K562 (cell line): ENCODE data around the gene EXOSC1. TPM values are rescaled to one million over a fixed set of nuclear protein-coding genes. Genes with fewer than 3 reads are reported as not detected.
A peak's percentile ranks its signal among the peaks of the same experiment; 100 is the strongest.

Source experiments
- ARHGAP35 ChIP-seq: fragments of 450-650 bp; IDR thresholded peaks from 2 replicates; pipeline ENCODE4 v1.6.1; 2018; ENCODE audit not compliant: partially characterized antibody
- ASH1L ChIP-seq: fragments of 450-650 bp; IDR thresholded peaks from 2 replicates; pipeline ENCODE4 v1.6.1; 2018; ENCODE audit warnings: borderline replicate concordance, mild to moderate bottlenecking, low read depth; ENCODE audit not compliant: partially characterized antibody
- ATF2 ChIP-seq: sonication (generic); formaldehyde crosslinking; IDR thresholded peaks from 2 replicates; pipeline ENCODE4 v1.8.1; 2022; ENCODE audit warnings: missing genetic modification reagents
- CEBPG ChIP-seq, 3 experiments: fragments of 200-800 bp in 1 of 3; sonication (Bioruptor generic) in 1 of 3; sonication (generic) in 1 of 3; formaldehyde crosslinking in 1 of 3; IDR thresholded peaks in 2 of 3; conservative IDR thresholded peaks in 1 of 3; 2 replicates each; pipeline versions ENCODE4 v1.6.1 to v1.8.0; 2016 to 2022; ENCODE audit warnings: missing compliant biosample characterization in 2 of 3, missing genetic modification characterization in 2 of 3, mild to moderate bottlenecking in 1 of 3, missing genetic modification reagents in 1 of 3
- CGGBP1 ChIP-seq: fragments of 250-450 bp; sonication (Bioruptor Pico); IDR thresholded peaks from 2 replicates; pipeline ENCODE4 v1.9.0; 2021; ENCODE audit warnings: mild to moderate bottlenecking
- HDAC8 ChIP-seq: fragments of 450-650 bp; IDR thresholded peaks from 2 replicates; pipeline ENCODE4 v1.6.1; 2016; ENCODE audit warnings: mild to moderate bottlenecking, missing genetic modification characterization, moderate library complexity, missing compliant biosample characterization
- KDM1A ChIP-seq, 2 experiments: fragments of 450-650 bp; IDR thresholded peaks; 2 replicates each; pipeline ENCODE4 v1.6.1; 2016; ENCODE audit warnings: mild to moderate bottlenecking in 2 of 2
- MAX ChIP-seq: sonication (generic); formaldehyde crosslinking; IDR thresholded peaks from 2 replicates; pipeline ENCODE4 v1.9.0; 2022; ENCODE audit warnings: mild to moderate bottlenecking, missing genetic modification reagents
- MCM7 ChIP-seq, 2 experiments: fragments of 450-650 bp; IDR thresholded peaks; 2 replicates each; pipeline ENCODE4 v1.6.1; 2016 to 2018
- MEF2A ChIP-seq: IDR thresholded peaks from 2 replicates; pipeline ENCODE4 v1.6.1; 2011; ENCODE audit warnings: low read depth, mild to moderate bottlenecking, low read length, moderate library complexity; ENCODE audit not compliant: control insufficient read depth
- NR1H2 ChIP-seq: sonication (generic); formaldehyde crosslinking; IDR thresholded peaks from 2 replicates; pipeline ENCODE4 v1.4.0; 2020; ENCODE audit warnings: mild to moderate bottlenecking, missing genetic modification reagents
- NUFIP1 ChIP-seq: fragments of 450-650 bp; IDR thresholded peaks from 2 replicates; pipeline ENCODE4 v1.6.1; 2018; ENCODE audit not compliant: partially characterized antibody
- RB1 ChIP-seq: fragments of 450-650 bp; IDR thresholded peaks from 2 replicates; pipeline ENCODE4 v1.6.1; 2017; ENCODE audit warnings: low read depth, mild to moderate bottlenecking
- RNF2 ChIP-seq: sonication (generic); IDR thresholded peaks from 2 replicates; pipeline ENCODE4 v1.6.1; 2016
- SIX5 ChIP-seq, 2 experiments: IDR thresholded peaks; 2 replicates each; pipeline ENCODE4 v1.6.1; 2011; ENCODE audit warnings: low read length in 2 of 2, borderline replicate concordance in 1 of 2, low read depth in 1 of 2, mild to moderate bottlenecking in 1 of 2, moderate library complexity in 1 of 2; ENCODE audit not compliant: insufficient read depth in 1 of 2
- ZNF407 ChIP-seq: fragments of 450-650 bp; IDR thresholded peaks from 2 replicates; pipeline ENCODE4 v1.6.1; 2016; ENCODE audit warnings: low read depth
- ZNF57 ChIP-seq: fragments of 450-650 bp; formaldehyde crosslinking; IDR thresholded peaks from 2 replicates; pipeline ENCODE4 v1.4.0; 2020; ENCODE audit warnings: mild to moderate bottlenecking, moderate library complexity
- ZNF644 ChIP-seq: fragments of 200-800 bp; sonication (Bioruptor generic); IDR thresholded peaks from 2 replicates; pipeline ENCODE4 v1.6.1; 2016; ENCODE audit warnings: low read depth, missing genetic modification characterization, missing compliant biosample characterization
- ZNF785 ChIP-seq: fragments of 250-450 bp; sonication (Bioruptor Pico); IDR thresholded peaks from 2 replicates; pipeline ENCODE4 v1.4.0; 2020; ENCODE audit warnings: mild to moderate bottlenecking
- polyA plus RNA-seq, 8 experiments: library from polyadenylated mRNA; depleted of rRNA in 4 of 8; stranded (reverse) in 5 of 8; unstranded in 3 of 8; fragments of >200 nt; fragmentation: Nextera tagmentation in 2 of 8; fragmentation: Illumina TruSeq in 1 of 8; extraction: Ambion mirVana in 2 of 8; extraction: Trizol in 1 of 8; gene quantifications; 2 replicates each; pipeline versions ENCODE4 v1.2.1 to v1.2.3, GENCODE V29; 2011 to 2014; ENCODE audit warnings: inconsistent platforms in 1 of 8, missing spikeins in 1 of 8
- total RNA-seq, 7 experiments: library from RNA; depleted of rRNA in 6 of 7; stranded (reverse); fragments of >200 nt in 6 of 7; fragmentation: Illumina TruSeq in 2 of 7; extraction: Trizol in 2 of 7; gene quantifications; 2 replicates each; pipeline versions ENCODE4 v1.2.1 to v1.2.3, GENCODE V29; 2011 to 2021; ENCODE audit warnings: low replicate concordance in 1 of 7

Gene EXOSC1
- total and polyA plus RNA-seq, 9 of the 15 experiments (the other 6 are each of a cell fraction or from before 2014, with no cell fraction given) = 44.3 to 117 (median 67.0) TPM

- TF ChIP-seq CEBPG (CRISPR knock-in tag; IDR thresholded peaks at IDR 0.05) (no peak), CEBPG (tag; conservative IDR thresholded peaks at IDR 0.05 in 1 of 2, IDR thresholded peaks at IDR 0.05 in 1 of 2) (no peak), NR1H2 (CRISPR knock-in tag) (no peak), RB1 (no peak), ZNF785 (CRISPR knock-in tag) (no peak), CGGBP1 (CRISPR knock-in tag) (no peak), MEF2A (peak; percentile 96), NUFIP1 (no peak), HDAC8 (tag) (no peak), ZNF57 (CRISPR knock-in tag) (no peak), MAX (CRISPR knock-in tag) (no peak), RNF2 (no peak), KDM1A (IDR thresholded peaks at IDR 0.05) (no peak), ZNF407 (no peak), SIX5 (IDR thresholded peaks at IDR 0.05; ENCODE audit: borderline replicate concordance in 1 of 2, insufficient read depth in 1 of 2, low read depth in 1 of 2, low read length in 2 of 2) (no peak), ASH1L (no peak), MCM7 (IDR thresholded peaks at IDR 0.05) (no peak), ATF2 (CRISPR knock-in tag) (no peak), ARHGAP35 (no peak), ZNF644 (tag) (no peak)
These were observed 45.8 kb downstream of the EXOSC1 start (continued) for GRCh38 chr10:97399843-97400545.
